ENCODE data around the gene CAPN8. TPM values are rescaled to one million over a fixed set of nuclear protein-coding genes. Genes with fewer than 3 reads are reported as not detected.

CAPN8 gene
- total RNA-seq, 1 donor from 2014 or later = 70.6 TPM

GRCh38 chr1:223545343-223545742, 120.2 kb downstream of the CAPN8 start:
- Histone ChIP-seq H3K9me3 (no peaks in the 10 kb centered on the region), H3K4me3 (no peak overlapping the region), H3K27me3 (ENCODE audit: low read depth) (no peaks in the 10 kb centered on the region), H3K4me1 (no peaks in the 10 kb centered on the region), H3K27ac (no peak overlapping the region), H3K36me3 (no peaks in the 10 kb centered on the region)
- TF ChIP-seq CTCF (IDR thresholded peaks at IDR 0.05) = no peak
- no peak for ATAC-seq
- no peak for DNase-seq
- intact Hi-C loops (cut with DNase I) = no loop called here

GRCh38 chr1:223543560-223543959, 121.9 kb downstream of the CAPN8 start:
- intact Hi-C loops (cut with DNase I) = no loop called here
- H3K27me3 ChIP-seq (ENCODE audit: low read depth) = no peaks in the 10 kb centered on the region
- no peak overlapping the region for H3K27ac ChIP-seq
- no peak overlapping the region for H3K4me3 ChIP-seq
- no peak for ATAC-seq
- no peaks in the 10 kb centered on the region for H3K36me3 ChIP-seq
- TF ChIP-seq CTCF (IDR thresholded peaks at IDR 0.05) = no peak
- no peaks in the 10 kb centered on the region for H3K4me1 ChIP-seq
- no peaks in the 10 kb centered on the region for H3K9me3 ChIP-seq
- DNase-seq = no peak

- no peak overlapping the region for H3K4me3 ChIP-seq
- no peaks in the 10 kb centered on the region for H3K27me3 ChIP-seq (ENCODE audit: low read depth)
- no peak for TF ChIP-seq CTCF (IDR thresholded peaks at IDR 0.05)
- ATAC-seq (no peak), DNase-seq (no peak)
- H3K4me1 ChIP-seq = no peaks in the 10 kb centered on the region
- H3K27ac ChIP-seq = no peak overlapping the region
- no peaks in the 10 kb centered on the region for H3K9me3 ChIP-seq
- intact Hi-C loops (cut with DNase I) = no loop called here
- no peaks in the 10 kb centered on the region for H3K36me3 ChIP-seq
Measured at GRCh38 chr1:223542831-223543230, 122.7 kb downstream of the CAPN8 start.

DNA sequence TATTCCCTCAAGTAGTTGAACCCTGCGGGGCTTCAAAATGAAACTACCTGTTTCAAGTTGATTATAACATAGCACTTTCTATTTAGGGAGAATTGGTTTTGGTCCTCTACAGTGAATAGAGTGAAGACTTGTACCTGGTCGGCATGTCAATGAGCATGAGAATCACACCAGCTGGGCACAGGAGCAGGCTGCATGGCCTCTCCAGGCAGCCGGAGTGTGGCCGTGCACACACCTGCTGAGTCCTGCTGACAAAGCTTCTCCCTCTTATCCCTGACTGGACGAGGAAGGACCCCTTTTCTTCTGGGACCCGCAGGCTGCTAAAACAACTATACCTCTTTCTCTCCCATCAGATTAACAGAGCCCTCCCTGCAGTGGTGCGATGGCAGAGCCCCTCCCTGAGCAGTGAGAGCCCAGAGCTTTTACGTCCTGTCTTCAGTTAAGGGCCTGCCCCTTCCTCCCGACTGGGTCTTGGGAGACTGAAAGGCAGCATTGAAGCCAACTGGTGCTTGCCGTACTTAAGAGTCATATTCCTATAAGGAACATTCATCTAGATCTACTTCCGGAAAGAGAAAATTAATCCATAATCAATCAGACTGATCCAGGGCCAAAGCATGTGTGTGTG, 124.9 kb downstream of the CAPN8 start:
- DNase-seq = no peak
- intact Hi-C loops (cut with DNase I) = no loop called here
- H3K4me3 ChIP-seq = no peak overlapping the region
- TF ChIP-seq CTCF (IDR thresholded peaks at IDR 0.05) = no peak
- H3K27me3 ChIP-seq (ENCODE audit: low read depth) = no peaks in the 10 kb centered on the region
- ATAC-seq = no peak
- no peaks in the 10 kb centered on the region for H3K36me3 ChIP-seq
- H3K4me1 ChIP-seq = no peaks in the 10 kb centered on the region
- H3K27ac ChIP-seq = no peak overlapping the region
- H3K9me3 ChIP-seq = no peaks in the 10 kb centered on the region

DNA sequence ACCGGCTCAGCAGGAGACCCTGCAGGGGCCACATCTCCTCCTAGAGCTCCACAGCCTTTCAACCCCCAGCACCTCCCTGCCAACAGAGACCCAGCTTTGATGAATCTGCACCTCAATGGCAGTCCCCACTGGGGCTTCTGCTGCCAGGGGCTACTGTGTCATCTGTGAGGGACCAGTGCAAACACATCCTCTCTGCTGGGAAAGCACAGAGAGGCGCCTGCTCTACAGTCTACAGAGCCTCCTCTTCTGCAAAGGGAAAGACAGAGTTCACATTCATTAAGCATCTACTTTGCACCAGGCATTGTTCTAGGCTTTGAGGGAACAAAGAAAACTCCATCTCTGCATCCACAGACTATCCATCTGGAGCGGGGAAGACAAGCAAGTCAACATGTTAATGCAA, 125.8 kb downstream of the CAPN8 start:
- Histone ChIP-seq H3K27me3 (ENCODE audit: low read depth) (peaks cover 5% of the 10 kb centered on the region), H3K4me1 (no peaks in the 10 kb centered on the region), H3K9me3 (no peaks in the 10 kb centered on the region), H3K4me3 (no peak overlapping the region), H3K27ac (no peak overlapping the region), H3K36me3 (no peaks in the 10 kb centered on the region)
- intact Hi-C loops (cut with DNase I) = no loop called here
- no peak for DNase-seq
- no peak for TF ChIP-seq CTCF (IDR thresholded peaks at IDR 0.05)
- no peak for ATAC-seq
